ENCODE results near the gene S100A3. TPM values are rescaled to one million over a fixed set of nuclear protein-coding genes. Genes with fewer than 3 reads are reported as not detected.

The S100A3 gene
- total RNA-seq, 1 donor from 2014 or later, result 1.3 TPM

DNA sequence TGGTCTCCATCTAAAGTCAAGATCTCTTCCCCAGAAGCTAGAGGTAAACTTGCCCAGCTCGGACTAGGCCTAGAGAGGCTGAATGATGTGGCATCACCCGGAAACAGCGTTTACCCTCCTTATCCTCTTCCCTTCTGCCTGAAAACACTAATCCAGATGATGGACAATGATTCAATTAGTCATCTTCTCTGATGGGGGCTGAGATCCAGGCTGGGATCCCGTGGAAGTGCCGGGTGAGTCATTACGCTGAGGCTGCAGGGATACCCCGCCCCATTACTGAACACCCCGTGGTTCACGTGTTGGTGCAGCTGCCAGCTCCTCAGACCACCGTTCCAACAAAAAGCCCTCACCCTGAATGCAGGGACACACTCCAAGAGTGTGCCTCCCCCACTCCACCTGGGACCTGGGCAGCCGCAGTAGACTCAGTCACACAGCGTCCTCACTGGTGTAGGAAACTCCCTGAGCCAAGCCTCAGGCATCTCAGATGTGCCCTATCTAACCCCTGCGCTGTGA lies 15.3 kb downstream of the S100A3 start:
- intact Hi-C loops (cut with DNase I), result loop anchor here (5.0 kb wide), 1 partner anchor 34 kb away; the partner anchor contains the start of gene S100A2
- ATAC-seq (peak; percentile 0), DNase-seq (peak; percentile 70)
- Histone ChIP-seq H3K27ac (peak overlapping the region; percentile 99), H3K36me3 (peaks cover 10% of the 10 kb centered on the region), H3K9me3 (no peaks in the 10 kb centered on the region), H3K27me3 (no peaks in the 10 kb centered on the region), H3K4me3 (peak overlapping the region; percentile 87), H3K4me1 (peaks cover 40% of the 10 kb centered on the region)
- TF ChIP-seq, protein P1, sequence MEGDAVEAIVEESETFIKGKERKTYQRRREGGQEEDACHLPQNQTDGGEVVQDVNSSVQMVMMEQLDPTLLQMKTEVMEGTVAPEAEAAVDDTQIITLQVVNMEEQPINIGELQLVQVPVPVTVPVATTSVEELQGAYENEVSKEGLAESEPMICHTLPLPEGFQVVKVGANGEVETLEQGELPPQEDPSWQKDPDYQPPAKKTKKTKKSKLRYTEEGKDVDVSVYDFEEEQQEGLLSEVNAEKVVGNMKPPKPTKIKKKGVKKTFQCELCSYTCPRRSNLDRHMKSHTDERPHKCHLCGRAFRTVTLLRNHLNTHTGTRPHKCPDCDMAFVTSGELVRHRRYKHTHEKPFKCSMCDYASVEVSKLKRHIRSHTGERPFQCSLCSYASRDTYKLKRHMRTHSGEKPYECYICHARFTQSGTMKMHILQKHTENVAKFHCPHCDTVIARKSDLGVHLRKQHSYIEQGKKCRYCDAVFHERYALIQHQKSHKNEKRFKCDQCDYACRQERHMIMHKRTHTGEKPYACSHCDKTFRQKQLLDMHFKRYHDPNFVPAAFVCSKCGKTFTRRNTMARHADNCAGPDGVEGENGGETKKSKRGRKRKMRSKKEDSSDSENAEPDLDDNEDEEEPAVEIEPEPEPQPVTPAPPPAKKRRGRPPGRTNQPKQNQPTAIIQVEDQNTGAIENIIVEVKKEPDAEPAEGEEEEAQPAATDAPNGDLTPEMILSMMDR (IDR thresholded peaks at IDR 0.05), result no peak

DNA sequence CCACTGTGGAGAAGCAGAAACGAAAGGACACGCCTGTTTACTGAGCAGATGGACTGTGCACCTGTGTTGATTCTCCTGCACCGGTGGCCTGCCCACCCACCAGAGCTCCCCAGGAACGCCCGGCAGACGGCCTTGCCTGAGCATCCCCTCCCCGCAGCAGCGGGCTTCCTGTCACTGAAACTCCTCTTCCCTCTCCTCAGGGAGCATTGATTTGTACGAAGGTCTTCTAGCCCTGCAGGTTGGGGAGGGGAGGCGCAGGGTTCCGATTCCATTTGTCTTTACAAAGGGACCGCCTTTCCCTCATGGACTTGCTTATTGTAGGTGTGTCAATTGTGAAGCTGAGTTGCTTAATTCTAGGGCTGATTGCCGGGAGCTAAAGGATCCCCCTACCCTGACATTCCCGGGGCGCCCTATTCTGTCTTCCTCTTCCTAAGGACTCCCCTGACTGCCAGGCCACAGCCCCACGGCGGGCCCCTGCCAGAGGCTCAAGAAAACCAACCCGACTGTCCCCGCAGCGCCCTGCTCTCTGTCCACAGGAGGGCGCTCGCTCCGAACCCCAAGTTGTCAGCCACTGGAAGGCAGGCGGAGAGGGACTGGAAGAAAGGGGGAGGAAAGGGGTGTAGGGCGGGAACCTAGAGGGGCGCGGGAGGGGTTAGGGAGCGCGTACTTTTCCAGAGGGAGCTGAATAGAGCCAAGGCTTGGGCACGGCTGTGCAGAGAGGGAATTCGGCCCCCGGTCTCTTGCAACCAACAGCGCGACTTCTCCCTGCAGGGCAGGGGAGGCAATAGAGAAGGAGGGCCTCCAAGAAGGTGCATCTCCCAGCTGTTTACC lies 16.1 kb downstream of the S100A3 start:
- intact Hi-C loops (cut with DNase I), result loop anchor here (5.0 kb wide), 1 partner anchor 34 kb away; the partner anchor contains the start of gene S100A2
- TF ChIP-seq, protein P1 (IDR thresholded peaks at IDR 0.05), result peak; percentile 87
- Histone ChIP-seq H3K4me3 (peak overlapping the region; percentile 87), H3K4me1 (peaks cover 40% of the 10 kb centered on the region), H3K9me3 (no peaks in the 10 kb centered on the region), H3K27ac (peak overlapping the region; percentile 99), H3K36me3 (peaks cover 10% of the 10 kb centered on the region), H3K27me3 (no peaks in the 10 kb centered on the region)
- ATAC-seq (peak; percentile 75), DNase-seq (peak; percentile 93)

DNA sequence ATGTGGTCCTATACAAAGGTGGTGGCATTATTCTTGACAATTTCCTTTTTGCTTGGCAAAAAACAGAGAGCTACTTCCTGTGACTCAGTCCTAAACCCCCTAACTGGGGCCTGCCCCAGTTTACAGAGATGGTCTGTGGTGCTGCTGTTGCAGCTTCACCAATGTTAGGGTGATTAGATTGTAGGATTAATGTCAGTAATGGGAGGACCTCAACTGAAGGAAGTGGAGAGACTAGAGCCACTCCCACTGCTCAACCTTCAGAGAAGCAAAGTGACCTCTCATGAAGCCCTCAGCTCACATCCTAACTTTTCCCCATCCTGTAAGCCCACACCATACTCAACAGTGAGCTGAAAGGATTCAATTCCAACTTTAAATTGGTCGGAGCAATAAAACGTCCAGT lies 16.9 kb downstream of the S100A3 start:
- intact Hi-C loops (cut with DNase I), result loop anchor here (5.0 kb wide), 1 partner anchor 35 kb away; the partner anchor contains the start of gene S100A2
- Histone ChIP-seq H3K4me3 (no peak overlapping the region), H3K9me3 (no peaks in the 10 kb centered on the region), H3K36me3 (peaks cover 10% of the 10 kb centered on the region), H3K4me1 (peaks cover 40% of the 10 kb centered on the region), H3K27me3 (no peaks in the 10 kb centered on the region), H3K27ac (peak overlapping the region; percentile 99)
- TF ChIP-seq, protein P1 (IDR thresholded peaks at IDR 0.05), result no peak
- ATAC-seq (no peak), DNase-seq (peak; percentile 6)

DNA sequence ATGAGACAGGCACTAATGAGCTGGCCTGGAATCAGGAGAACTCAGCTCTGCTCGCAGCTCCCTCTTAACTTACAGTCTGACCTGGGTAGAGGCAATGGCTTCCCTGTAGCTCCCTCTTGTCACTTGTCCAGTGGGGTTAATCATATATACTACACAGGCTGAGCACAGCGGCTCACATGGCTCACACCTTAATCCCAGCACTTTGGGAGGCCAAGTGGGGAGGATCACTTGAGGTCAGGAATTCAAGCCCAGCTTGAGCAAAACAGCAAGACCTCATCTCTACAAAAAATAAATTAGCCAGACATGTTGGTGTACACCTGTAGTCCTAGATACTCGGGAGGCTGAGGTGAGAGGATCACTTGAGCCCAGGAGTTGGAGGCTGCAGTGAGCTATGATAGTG lies 17.4 kb downstream of the S100A3 start:
- intact Hi-C loops (cut with DNase I), result loop anchor here (5.0 kb wide), 1 partner anchor 36 kb away; the partner anchor contains the start of gene S100A2
- DNase-seq (peak; percentile 15), ATAC-seq (no peak)
- TF ChIP-seq, protein P1 (IDR thresholded peaks at IDR 0.05), result no peak
- Histone ChIP-seq H3K27ac (peak overlapping the region; percentile 99), H3K4me3 (no peak overlapping the region), H3K27me3 (no peaks in the 10 kb centered on the region), H3K4me1 (peaks cover 36% of the 10 kb centered on the region), H3K9me3 (no peaks in the 10 kb centered on the region), H3K36me3 (peaks cover 10% of the 10 kb centered on the region)

DNA sequence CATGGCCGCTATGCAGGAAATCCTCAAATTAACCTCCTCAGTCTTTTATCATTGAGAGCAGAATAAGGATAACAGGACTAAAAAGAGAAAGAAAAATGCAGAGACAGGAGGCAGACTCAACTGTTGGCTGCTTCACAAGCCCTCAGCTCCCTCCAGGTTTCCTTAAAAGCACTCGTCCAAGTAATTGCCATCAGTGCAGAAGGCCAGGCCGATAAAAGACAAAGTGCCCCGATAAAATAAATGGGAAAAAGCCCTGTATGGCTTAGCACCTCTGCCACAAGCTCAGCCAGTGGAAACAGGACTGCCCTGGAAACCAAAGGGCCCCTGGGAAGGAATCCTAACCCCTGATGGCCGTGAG lies 21.4 kb downstream of the S100A3 start:
- Histone ChIP-seq H3K9me3 (no peaks in the 10 kb centered on the region), H3K4me3 (no peak overlapping the region), H3K27ac (no peak overlapping the region), H3K36me3 (no peaks in the 10 kb centered on the region), H3K4me1 (peaks cover 21% of the 10 kb centered on the region), H3K27me3 (no peaks in the 10 kb centered on the region)
- TF ChIP-seq, protein P1 (IDR thresholded peaks at IDR 0.05), result no peak
- peak; percentile 16 for DNase-seq
- no peak for ATAC-seq
- intact Hi-C loops (cut with DNase I), result no loop called here

Measured in upper lobe of right lung (tissue), 1 donor.